ENCODE measurements around the gene PPP2R5A. TPM values are rescaled to one million over a fixed set of nuclear protein-coding genes. Genes with fewer than 3 reads are reported as not detected.

PPP2R5A gene
- total and polyA plus RNA-seq, 2 of the 13 experiments (the other 11 are each of a cell fraction or from before 2014, with no cell fraction given), result 22.0 to 31.4 TPM

DNA sequence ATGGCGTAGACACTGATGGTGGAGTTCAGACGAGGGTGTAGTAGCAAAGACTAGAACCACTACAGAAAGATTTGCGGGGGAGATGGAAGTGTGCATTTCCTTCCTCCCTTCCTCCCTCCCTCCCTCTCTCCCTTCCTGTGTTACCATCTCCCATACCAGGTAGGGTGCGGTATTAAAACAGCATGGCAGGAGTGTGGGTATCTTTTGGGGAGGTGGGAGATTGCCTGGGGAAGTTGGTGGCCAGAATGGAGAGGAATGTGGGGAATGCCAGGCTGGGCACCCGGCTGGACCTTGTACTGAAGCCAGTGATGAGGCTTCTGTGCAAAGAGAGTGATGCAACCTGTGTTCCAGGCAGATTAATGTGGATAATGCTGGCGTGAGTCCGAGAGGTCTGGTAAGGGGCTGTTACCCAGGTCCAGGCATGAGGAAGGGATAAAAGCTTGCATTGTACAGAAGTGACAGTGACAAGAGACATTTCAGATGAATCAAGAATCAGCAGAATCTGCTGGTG is 30.3 kb upstream of the PPP2R5A start (continued):
- no peak for TF ChIP-seq ZNF24 (IDR thresholded peaks at IDR 0.05)
- no peak for TF ChIP-seq NR3C1 (CRISPR knock-in tag; IDR thresholded peaks at IDR 0.05)
- no peak for TF ChIP-seq SRSF9 (IDR thresholded peaks at IDR 0.05; ENCODE audit: borderline replicate concordance, insufficient read depth, low read depth, low read length, poor library complexity, severe bottlenecking)
- peak; percentile 31; the same call in 1 of the 2 replicates for TF ChIP-seq NR2F2 (IDR thresholded peaks at IDR 0.05; ENCODE audit: borderline replicate concordance, low read depth)
- TF ChIP-seq KAT8 (CRISPR knock-in tag; IDR thresholded peaks at IDR 0.05), result peak; percentile 64
- 0 out of 2 replicates have a peak, but pooled peaks have one; percentile 24 for TF ChIP-seq TBX3 (IDR thresholded peaks at IDR 0.05; ENCODE audit: borderline replicate concordance)
- TF ChIP-seq TRAFD1 (CRISPR knock-in tag; IDR thresholded peaks at IDR 0.05; ENCODE audit: borderline replicate concordance), result no peak
- TF ChIP-seq, protein P1, sequence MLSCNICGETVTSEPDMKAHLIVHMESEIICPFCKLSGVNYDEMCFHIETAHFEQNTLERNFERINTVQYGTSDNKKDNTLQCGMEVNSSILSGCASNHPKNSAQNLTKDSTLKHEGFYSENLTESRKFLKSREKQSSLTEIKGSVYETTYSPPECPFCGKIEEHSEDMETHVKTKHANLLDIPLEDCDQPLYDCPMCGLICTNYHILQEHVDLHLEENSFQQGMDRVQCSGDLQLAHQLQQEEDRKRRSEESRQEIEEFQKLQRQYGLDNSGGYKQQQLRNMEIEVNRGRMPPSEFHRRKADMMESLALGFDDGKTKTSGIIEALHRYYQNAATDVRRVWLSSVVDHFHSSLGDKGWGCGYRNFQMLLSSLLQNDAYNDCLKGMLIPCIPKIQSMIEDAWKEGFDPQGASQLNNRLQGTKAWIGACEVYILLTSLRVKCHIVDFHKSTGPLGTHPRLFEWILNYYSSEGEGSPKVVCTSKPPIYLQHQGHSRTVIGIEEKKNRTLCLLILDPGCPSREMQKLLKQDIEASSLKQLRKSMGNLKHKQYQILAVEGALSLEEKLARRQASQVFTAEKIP (CRISPR knock-in tag; IDR thresholded peaks at IDR 0.05; ENCODE audit: borderline replicate concordance), result no peak
- peak; percentile 86; the same call in 1 of the 2 replicates for TF ChIP-seq MIER3 (CRISPR knock-in tag; IDR thresholded peaks at IDR 0.05; ENCODE audit: borderline replicate concordance)
- TF ChIP-seq ESRRA (CRISPR knock-in tag; IDR thresholded peaks at IDR 0.05; ENCODE audit: low read depth), result 0 out of 2 replicates have a peak, but pooled peaks have one; percentile 26
- TF ChIP-seq, protein P2, sequence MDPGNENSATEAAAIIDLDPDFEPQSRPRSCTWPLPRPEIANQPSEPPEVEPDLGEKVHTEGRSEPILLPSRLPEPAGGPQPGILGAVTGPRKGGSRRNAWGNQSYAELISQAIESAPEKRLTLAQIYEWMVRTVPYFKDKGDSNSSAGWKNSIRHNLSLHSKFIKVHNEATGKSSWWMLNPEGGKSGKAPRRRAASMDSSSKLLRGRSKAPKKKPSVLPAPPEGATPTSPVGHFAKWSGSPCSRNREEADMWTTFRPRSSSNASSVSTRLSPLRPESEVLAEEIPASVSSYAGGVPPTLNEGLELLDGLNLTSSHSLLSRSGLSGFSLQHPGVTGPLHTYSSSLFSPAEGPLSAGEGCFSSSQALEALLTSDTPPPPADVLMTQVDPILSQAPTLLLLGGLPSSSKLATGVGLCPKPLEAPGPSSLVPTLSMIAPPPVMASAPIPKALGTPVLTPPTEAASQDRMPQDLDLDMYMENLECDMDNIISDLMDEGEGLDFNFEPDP (CRISPR knock-in tag; conservative IDR thresholded peaks at IDR 0.05), result no peak
- peak; percentile 39; the same call in 1 of the 2 replicates for TF ChIP-seq TBX2 (CRISPR knock-in tag; IDR thresholded peaks at IDR 0.05; ENCODE audit: borderline replicate concordance)
- peak; percentile 76 for TF ChIP-seq SKI (IDR thresholded peaks at IDR 0.05; ENCODE audit: partially characterized antibody)
- TF ChIP-seq ZNF275 (CRISPR knock-in tag; IDR thresholded peaks at IDR 0.05; ENCODE audit: borderline replicate concordance), result no peak
- TF ChIP-seq PBX3 (CRISPR knock-in tag; IDR thresholded peaks at IDR 0.05; ENCODE audit: borderline replicate concordance), result no peak
- TF ChIP-seq ATF7 (IDR thresholded peaks at IDR 0.05), result peak; percentile 85
- TF ChIP-seq ATF7 (CRISPR knock-in tag; IDR thresholded peaks at IDR 0.05), result peak; percentile 82
- TF ChIP-seq PPARG (CRISPR knock-in tag; conservative IDR thresholded peaks at IDR 0.05), result 0 out of 2 replicates have a peak, but pooled peaks have one; percentile 35
- TF ChIP-seq JUN (CRISPR knock-in tag; IDR thresholded peaks at IDR 0.05), result peak; percentile 68; the same call in 1 of the 2 replicates
- no peak for TF ChIP-seq STAT5B (CRISPR knock-in tag; IDR thresholded peaks at IDR 0.05)
- peak; percentile 32; the same call in 1 of the 2 replicates for TF ChIP-seq ZNF788 (CRISPR knock-in tag; IDR thresholded peaks at IDR 0.05; ENCODE audit: borderline replicate concordance)

All from HepG2 (cell line).